Measurements from ENCODE around the gene ADAMTS6.

DNA sequence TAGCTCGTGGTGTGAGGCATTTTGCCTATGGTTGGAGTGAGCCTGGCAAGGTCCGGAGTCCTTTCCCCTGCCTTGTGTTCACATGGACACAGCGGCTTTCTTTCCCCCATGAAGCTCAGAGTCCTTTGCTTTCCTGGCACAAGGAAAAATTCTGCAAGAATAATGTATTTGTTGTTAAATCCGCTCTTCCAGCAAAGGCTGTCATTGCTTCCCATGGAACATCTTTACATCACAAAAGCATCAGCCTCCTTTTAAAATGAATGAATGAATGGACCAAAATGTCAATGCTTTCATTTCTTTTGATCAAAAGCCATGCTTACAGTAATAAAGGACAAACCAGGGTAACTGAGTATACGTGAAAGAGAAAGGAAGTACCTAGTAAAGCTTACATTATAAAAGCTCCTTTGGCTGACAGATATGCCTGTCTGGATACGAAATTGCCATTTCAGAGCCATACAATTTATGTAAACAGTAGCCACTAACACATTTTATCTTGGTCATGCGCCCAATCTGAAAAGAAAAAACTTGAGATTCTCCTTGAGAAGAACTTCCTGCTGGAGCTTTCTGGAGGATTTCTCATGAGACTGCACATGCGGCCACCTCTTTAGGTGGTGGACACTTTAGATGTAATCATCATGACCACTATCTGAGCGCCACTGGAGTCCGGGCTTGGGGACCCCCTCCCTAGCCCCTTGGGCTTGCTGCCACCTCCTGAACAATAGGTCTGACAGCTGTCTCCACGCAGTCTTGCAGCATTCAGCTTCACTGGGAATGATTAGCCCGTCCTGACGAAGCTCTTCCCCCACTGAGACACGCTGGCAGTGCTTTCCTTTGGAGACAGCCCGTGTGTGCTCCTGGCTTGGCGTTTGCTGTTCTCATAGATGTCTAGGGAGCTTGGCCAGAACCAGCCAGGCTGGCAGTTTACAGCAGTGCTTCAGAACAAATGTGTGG is 355.9 kb downstream of the ADAMTS6 start:
- TF ChIP-seq, protein P1, sequence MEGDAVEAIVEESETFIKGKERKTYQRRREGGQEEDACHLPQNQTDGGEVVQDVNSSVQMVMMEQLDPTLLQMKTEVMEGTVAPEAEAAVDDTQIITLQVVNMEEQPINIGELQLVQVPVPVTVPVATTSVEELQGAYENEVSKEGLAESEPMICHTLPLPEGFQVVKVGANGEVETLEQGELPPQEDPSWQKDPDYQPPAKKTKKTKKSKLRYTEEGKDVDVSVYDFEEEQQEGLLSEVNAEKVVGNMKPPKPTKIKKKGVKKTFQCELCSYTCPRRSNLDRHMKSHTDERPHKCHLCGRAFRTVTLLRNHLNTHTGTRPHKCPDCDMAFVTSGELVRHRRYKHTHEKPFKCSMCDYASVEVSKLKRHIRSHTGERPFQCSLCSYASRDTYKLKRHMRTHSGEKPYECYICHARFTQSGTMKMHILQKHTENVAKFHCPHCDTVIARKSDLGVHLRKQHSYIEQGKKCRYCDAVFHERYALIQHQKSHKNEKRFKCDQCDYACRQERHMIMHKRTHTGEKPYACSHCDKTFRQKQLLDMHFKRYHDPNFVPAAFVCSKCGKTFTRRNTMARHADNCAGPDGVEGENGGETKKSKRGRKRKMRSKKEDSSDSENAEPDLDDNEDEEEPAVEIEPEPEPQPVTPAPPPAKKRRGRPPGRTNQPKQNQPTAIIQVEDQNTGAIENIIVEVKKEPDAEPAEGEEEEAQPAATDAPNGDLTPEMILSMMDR (IDR thresholded peaks at IDR 0.05) = no peak
- TF ChIP-seq POLR2A (IDR thresholded peaks at IDR 0.05) = no peak
- no peak for TF ChIP-seq POLR2AphosphoS5 (IDR thresholded peaks at IDR 0.05)
